ENCODE measurements around the gene FBLN2. TPM values are rescaled to one million over a fixed set of nuclear protein-coding genes. Genes with fewer than 3 reads are reported as not detected.

Gene FBLN2
- total RNA-seq, 1 donor from 2014 or later: 94.3 TPM

GRCh38 chr3:13620776-13621365 is 71.9 kb downstream of the FBLN2 start:
- H3K36me3 ChIP-seq: peaks cover 0 to 9% of the 10 kb centered on the region in 2 donors
- no peaks in the 10 kb centered on the region for H3K9me3 ChIP-seq
- H3K27me3 ChIP-seq: no peaks in the 10 kb centered on the region
- TF ChIP-seq POLR2A (IDR thresholded peaks at IDR 0.05) (no peak), POLR2AphosphoS5 (IDR thresholded peaks at IDR 0.05; ENCODE audit: insufficient read depth in 1 of 2, low read depth in 1 of 2) (no peak)
- TF ChIP-seq, protein P1, sequence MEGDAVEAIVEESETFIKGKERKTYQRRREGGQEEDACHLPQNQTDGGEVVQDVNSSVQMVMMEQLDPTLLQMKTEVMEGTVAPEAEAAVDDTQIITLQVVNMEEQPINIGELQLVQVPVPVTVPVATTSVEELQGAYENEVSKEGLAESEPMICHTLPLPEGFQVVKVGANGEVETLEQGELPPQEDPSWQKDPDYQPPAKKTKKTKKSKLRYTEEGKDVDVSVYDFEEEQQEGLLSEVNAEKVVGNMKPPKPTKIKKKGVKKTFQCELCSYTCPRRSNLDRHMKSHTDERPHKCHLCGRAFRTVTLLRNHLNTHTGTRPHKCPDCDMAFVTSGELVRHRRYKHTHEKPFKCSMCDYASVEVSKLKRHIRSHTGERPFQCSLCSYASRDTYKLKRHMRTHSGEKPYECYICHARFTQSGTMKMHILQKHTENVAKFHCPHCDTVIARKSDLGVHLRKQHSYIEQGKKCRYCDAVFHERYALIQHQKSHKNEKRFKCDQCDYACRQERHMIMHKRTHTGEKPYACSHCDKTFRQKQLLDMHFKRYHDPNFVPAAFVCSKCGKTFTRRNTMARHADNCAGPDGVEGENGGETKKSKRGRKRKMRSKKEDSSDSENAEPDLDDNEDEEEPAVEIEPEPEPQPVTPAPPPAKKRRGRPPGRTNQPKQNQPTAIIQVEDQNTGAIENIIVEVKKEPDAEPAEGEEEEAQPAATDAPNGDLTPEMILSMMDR (IDR thresholded peaks at IDR 0.05): no peak
- peaks cover 12% of the 10 kb centered on the region for H3K4me1 ChIP-seq
- no peak overlapping the region for H3K27ac ChIP-seq
- no peak for DNase-seq (ENCODE audit: extremely low spot score in 2 of 2)
- H3K4me3 ChIP-seq: no peak overlapping the region
- intact Hi-C loops (cut with DNase I): no loop called here

DNA sequence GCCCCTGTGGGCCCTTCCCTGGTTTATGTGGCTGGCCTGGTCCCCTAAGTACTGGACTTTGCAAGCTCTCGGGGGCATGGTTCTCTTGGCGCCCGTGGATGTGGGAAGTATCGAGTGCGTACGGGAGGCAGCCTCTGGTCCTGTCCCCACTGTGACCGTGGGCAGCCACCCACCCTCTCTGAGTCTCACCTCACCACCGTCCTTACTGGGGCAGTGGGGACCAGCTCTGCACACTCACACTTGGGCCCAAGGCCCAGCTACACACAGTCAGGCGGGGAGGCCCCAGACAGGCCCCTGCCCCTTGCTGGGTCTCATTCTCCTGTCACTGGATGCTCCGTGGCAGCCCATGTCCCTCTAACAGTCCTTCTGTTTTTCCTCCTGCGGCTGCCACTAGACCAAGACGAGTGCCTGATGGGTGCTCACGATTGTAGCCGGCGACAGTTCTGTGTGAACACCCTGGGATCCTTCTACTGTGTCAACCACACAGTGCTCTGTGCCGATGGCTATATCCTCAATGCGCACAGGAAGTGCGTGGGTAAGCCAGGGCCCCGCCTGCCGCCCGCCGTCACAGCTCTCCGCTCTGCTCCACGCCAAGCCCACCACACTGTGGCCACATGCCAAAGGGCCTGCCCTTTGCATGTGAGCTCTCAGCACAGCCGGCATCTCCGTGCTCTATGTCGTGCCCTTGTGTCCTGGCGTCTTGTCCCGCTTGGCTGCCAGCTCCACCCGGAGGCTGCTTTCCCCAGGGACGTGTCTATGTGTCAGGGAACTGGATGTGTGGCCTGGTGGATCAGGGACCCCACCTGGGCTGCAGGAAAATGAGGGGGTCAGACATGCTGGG is 72.7 kb downstream of the FBLN2 start:
- Histone ChIP-seq H3K4me3 (no peak overlapping the region), H3K27me3 (no peaks in the 10 kb centered on the region), H3K9me3 (no peaks in the 10 kb centered on the region), H3K27ac (no peak overlapping the region), H3K36me3 (peaks cover 0 to 9% of the 10 kb centered on the region in 2 donors), H3K4me1 (peaks cover 12% of the 10 kb centered on the region)
- TF ChIP-seq, protein P1 (IDR thresholded peaks at IDR 0.05): no peak
- TF ChIP-seq POLR2A (IDR thresholded peaks at IDR 0.05): no peak
- TF ChIP-seq POLR2AphosphoS5 (IDR thresholded peaks at IDR 0.05; ENCODE audit: insufficient read depth in 1 of 2, low read depth in 1 of 2): no peak
- intact Hi-C loops (cut with DNase I): no loop called here
- DNase-seq (ENCODE audit: extremely low spot score in 2 of 2): no peak

GRCh38 chr3:13622356-13622755 is 73.4 kb downstream of the FBLN2 start:
- Histone ChIP-seq H3K27me3 (no peaks in the 10 kb centered on the region), H3K36me3 (peaks cover 0 to 9% of the 10 kb centered on the region in 2 donors), H3K9me3 (no peaks in the 10 kb centered on the region), H3K27ac (no peak overlapping the region), H3K4me1 (peaks cover 12% of the 10 kb centered on the region), H3K4me3 (no peak overlapping the region)
- TF ChIP-seq, protein P1 (IDR thresholded peaks at IDR 0.05): no peak
- TF ChIP-seq POLR2A (IDR thresholded peaks at IDR 0.05) (no peak), POLR2AphosphoS5 (IDR thresholded peaks at IDR 0.05; ENCODE audit: insufficient read depth in 1 of 2, low read depth in 1 of 2) (no peak)
- no peak for DNase-seq (ENCODE audit: extremely low spot score in 2 of 2)
- intact Hi-C loops (cut with DNase I): no loop called here

DNA sequence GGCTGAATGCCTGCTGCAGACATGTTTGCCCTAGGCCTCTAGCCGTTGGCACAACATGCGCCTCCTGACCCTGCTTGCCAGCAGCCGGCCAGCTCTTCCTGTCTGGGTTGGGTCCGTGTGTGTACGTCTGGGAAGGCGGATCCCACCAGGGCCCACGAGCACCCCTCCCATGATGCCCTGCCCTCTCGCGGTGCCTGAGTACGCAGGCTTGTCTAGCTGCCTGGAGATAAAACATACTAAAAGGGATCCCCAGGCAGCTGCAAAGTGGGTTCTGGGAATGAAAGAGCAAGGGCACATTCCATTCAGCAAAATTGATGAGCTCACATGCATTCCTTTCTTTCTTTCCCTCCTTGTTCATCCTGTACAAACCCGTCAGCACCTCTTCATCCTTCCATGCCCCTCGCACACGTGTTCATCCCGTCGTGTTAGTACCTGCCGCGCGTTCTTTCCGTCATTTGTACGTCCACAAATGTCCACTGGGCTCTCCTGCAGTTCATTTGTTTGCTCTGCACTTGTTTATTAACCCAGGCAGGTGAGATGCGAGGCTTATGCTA is 74.3 kb downstream of the FBLN2 start:
- Histone ChIP-seq H3K36me3 (peaks cover 0 to 9% of the 10 kb centered on the region in 2 donors), H3K27ac (no peak overlapping the region), H3K4me3 (no peak overlapping the region), H3K4me1 (peaks cover 12% of the 10 kb centered on the region), H3K9me3 (no peaks in the 10 kb centered on the region), H3K27me3 (no peaks in the 10 kb centered on the region)
- intact Hi-C loops (cut with DNase I): no loop called here
- DNase-seq (ENCODE audit: extremely low spot score in 2 of 2): no peak
- TF ChIP-seq POLR2A (IDR thresholded peaks at IDR 0.05) (no peak), POLR2AphosphoS5 (IDR thresholded peaks at IDR 0.05; ENCODE audit: insufficient read depth in 1 of 2, low read depth in 1 of 2) (no peak)
- TF ChIP-seq, protein P1 (IDR thresholded peaks at IDR 0.05): no peak

Data from vagina (tissue), 2 donors.